GM19351 (cell line): Measurements from ENCODE around the gene MROH2B.

Source experiments
- ATAC-seq: cut with Tn5 transposase; IDR thresholded peaks from one replicate; pipeline ENCODE4 v1.9.1; 2021; ENCODE audit warnings: mild to moderate bottlenecking, moderate library complexity; ENCODE audit not compliant: unreplicated experiment

Gene MROH2B

GRCh38 chr5:40973364-40974004, 97.7 kb downstream of the MROH2B start:
- no peak for ATAC-seq

- no peak for ATAC-seq
Measured at GRCh38 chr5:40972434-40972833, 98.7 kb downstream of the MROH2B start.

- ATAC-seq, result no peak
Measured at GRCh38 chr5:40962207-40962955, 108.8 kb downstream of the MROH2B start.

- ATAC-seq, result no peak
Measured at GRCh38 chr5:40960037-40960436, 111.1 kb downstream of the MROH2B start.

- no peak for ATAC-seq
Measured at GRCh38 chr5:40958811-40959210, 112.3 kb downstream of the MROH2B start.

- no peak for ATAC-seq
Measured at GRCh38 chr5:40957048-40957447, 114.1 kb downstream of the MROH2B start.

GRCh38 chr5:40955313-40955712, 115.8 kb downstream of the MROH2B start:
- ATAC-seq, result no peak
